ENCODE results near the gene ING1. TPM values are rescaled to one million over a fixed set of nuclear protein-coding genes. Genes with fewer than 3 reads are reported as not detected.

Gene ING1
- total and polyA plus RNA-seq, 2 of the 4 experiments (the other 2 are of a cell fraction) = 9.1 to 13.5 TPM

DNA sequence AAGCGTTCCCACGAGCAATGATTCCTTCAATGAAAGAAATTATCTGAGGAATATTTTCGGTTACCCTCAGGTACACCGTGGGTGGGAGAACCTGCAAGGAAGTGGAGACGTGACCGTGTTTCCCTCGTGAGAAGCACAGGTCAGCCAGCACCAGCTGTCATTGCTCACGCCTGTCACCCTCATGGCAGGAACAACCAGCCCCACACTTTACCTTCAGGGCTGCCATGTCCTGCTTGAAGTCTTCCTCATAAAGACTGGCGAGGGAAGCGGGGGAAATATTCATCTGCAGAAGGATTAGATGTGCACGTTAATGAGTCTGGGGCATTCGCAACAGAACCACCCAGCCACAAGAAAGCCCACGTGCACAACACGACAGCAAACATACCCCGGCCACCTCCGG lies 25.8 kb upstream of the ING1 start (continued):
- TF ChIP-seq, protein P1, sequence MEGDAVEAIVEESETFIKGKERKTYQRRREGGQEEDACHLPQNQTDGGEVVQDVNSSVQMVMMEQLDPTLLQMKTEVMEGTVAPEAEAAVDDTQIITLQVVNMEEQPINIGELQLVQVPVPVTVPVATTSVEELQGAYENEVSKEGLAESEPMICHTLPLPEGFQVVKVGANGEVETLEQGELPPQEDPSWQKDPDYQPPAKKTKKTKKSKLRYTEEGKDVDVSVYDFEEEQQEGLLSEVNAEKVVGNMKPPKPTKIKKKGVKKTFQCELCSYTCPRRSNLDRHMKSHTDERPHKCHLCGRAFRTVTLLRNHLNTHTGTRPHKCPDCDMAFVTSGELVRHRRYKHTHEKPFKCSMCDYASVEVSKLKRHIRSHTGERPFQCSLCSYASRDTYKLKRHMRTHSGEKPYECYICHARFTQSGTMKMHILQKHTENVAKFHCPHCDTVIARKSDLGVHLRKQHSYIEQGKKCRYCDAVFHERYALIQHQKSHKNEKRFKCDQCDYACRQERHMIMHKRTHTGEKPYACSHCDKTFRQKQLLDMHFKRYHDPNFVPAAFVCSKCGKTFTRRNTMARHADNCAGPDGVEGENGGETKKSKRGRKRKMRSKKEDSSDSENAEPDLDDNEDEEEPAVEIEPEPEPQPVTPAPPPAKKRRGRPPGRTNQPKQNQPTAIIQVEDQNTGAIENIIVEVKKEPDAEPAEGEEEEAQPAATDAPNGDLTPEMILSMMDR (conservative IDR thresholded peaks at IDR 0.05; ENCODE audit: low read depth, low read length) = no peak

GRCh38 chr13:110689041-110689440 lies 24.5 kb upstream of the ING1 start:
- H2BK15ac ChIP-seq (ENCODE audit: low read depth, low read length) = no peak overlapping the region
- in situ Hi-C loops (cut with MboI; ENCODE audit: low sequenced_read_pairs) = no loop called here
- CTCF ChIA-PET = interaction anchor here (0.6 kb wide), 1 partner anchor 134 kb away, joined by 5 read pairs; no protein-coding TSS in a partner anchor
- TF ChIP-seq POLR2A (IDR thresholded peaks at IDR 0.05; ENCODE audit: low read depth, low read length) (no peak), RFX5 (IDR thresholded peaks at IDR 0.05; ENCODE audit: low read depth, low read length) (no peak), FOS (IDR thresholded peaks at IDR 0.05; ENCODE audit: low read depth, low read length) (no peak), RCOR1 (IDR thresholded peaks at IDR 0.05; ENCODE audit: insufficient replicate concordance, low read length) (no peak), CHD1 (IDR thresholded peaks at IDR 0.05; ENCODE audit: low read depth, low read length) (no peak), MXI1 (IDR thresholded peaks at IDR 0.05; ENCODE audit: borderline replicate concordance, low read depth, low read length) (no peak), SMC3 (IDR thresholded peaks at IDR 0.05; ENCODE audit: low read depth, low read length) (no peak), CEBPB (IDR thresholded peaks at IDR 0.05; ENCODE audit: low read depth, low read length) (no peak), MAZ (IDR thresholded peaks at IDR 0.05; ENCODE audit: borderline replicate concordance, low read depth, low read length) (no peak), BHLHE40 (IDR thresholded peaks at IDR 0.05; ENCODE audit: low read depth, low read length) (no peak), MAFK (IDR thresholded peaks at IDR 0.05; ENCODE audit: low read depth, low read length) (no peak)
- TF ChIP-seq, protein P1 (conservative IDR thresholded peaks at IDR 0.05; ENCODE audit: low read depth, low read length) = no peak
- TF ChIP-seq, protein P2, sequence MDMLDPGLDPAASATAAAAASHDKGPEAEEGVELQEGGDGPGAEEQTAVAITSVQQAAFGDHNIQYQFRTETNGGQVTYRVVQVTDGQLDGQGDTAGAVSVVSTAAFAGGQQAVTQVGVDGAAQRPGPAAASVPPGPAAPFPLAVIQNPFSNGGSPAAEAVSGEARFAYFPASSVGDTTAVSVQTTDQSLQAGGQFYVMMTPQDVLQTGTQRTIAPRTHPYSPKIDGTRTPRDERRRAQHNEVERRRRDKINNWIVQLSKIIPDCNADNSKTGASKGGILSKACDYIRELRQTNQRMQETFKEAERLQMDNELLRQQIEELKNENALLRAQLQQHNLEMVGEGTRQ (IDR thresholded peaks at IDR 0.05; ENCODE audit: low read depth, low read length) = no peak

More at GRCh38 chr13:110689041-110689440, 24.5 kb upstream of the ING1 start:
- H3K27ac ChIP-seq (ENCODE audit: insufficient read depth, low read length) = no peak overlapping the region
- H3K9me1 ChIP-seq (ENCODE audit: insufficient read depth, low read length) = 0 out of 2 replicates have a peak, but pooled peaks cover 2% of the 10 kb centered on the region
- dilution Hi-C loops (cut with HindIII; ENCODE audit: low sequenced_read_pairs, unreplicated experiment) (no loop called here), intact Hi-C loops (cut with micrococcal nuclease) (no loop called here)
- H3K27me3 ChIP-seq (ENCODE audit: control insufficient read depth, insufficient read depth, low read length) = no peaks in the 10 kb centered on the region
- H3K4me3 ChIP-seq (ENCODE audit: insufficient read depth, low read depth, low read length) = no peak overlapping the region
- H3K56ac ChIP-seq (ENCODE audit: extremely low read depth, insufficient read depth, low read length) = no peak overlapping the region
- H3K4me1 ChIP-seq (ENCODE audit: control insufficient read depth, insufficient read depth, low read length) = peaks cover 3% of the 10 kb centered on the region; the same call in 1 of the 2 replicates
- H2AFZ ChIP-seq (replicated peaks; ENCODE audit: low read length, poor library complexity) = no peak overlapping the region
- H3K9me3 ChIP-seq (ENCODE audit: control insufficient read depth, insufficient read depth, low read length) = no peaks in the 10 kb centered on the region
- no peak overlapping the region for H3K14ac ChIP-seq (replicated peaks; ENCODE audit: low read depth, low read length)
- no peak overlapping the region for H2BK120ac ChIP-seq (ENCODE audit: low read depth, low read length)
- H4K20me1 ChIP-seq (ENCODE audit: insufficient read depth, low read length) = peaks cover 2% of the 10 kb centered on the region
- no peak overlapping the region for H2AK5ac ChIP-seq (ENCODE audit: low read depth, low read length)
- no peak overlapping the region for H3K9ac ChIP-seq (ENCODE audit: low read depth, low read length)
- no peak overlapping the region for H3K23ac ChIP-seq (ENCODE audit: low read depth, low read length)
- H3K79me1 ChIP-seq (ENCODE audit: low read depth in 1 of 2, low read length in 2 of 2) = peaks cover 8 to 22% of the 10 kb centered on the region in 2 experiments
- WGBS, 2 experiments (ENCODE audit: extremely low coverage in 2 of 2, insufficient read length in 1 of 2) = no CpG with 5 or more reads among the region's 9 CpGs
- ATAC-seq (ENCODE audit: low read depth) (no peak), DNase-seq (no peak)
- H3K36me3 ChIP-seq (ENCODE audit: control insufficient read depth, insufficient read depth, low read length) = peaks cover 41% of the 10 kb centered on the region
- H3K18ac ChIP-seq (ENCODE audit: low read depth, low read length) = no peak overlapping the region
- no peak overlapping the region for H2AK9ac ChIP-seq (replicated peaks; ENCODE audit: low read depth, low read length, poor library complexity)
- H3K4ac ChIP-seq (ENCODE audit: low read depth, low read length) = no peak overlapping the region
- POLR2A ChIA-PET (ENCODE audit: unreplicated experiment) = interaction anchor here (0.5 kb wide), 1 partner anchor 28 kb away, joined by 3 read pairs; no protein-coding TSS in a partner anchor
- no peak overlapping the region for H2BK5ac ChIP-seq (ENCODE audit: low read depth, low read length, poor library complexity, severe bottlenecking)
- H4K8ac ChIP-seq (ENCODE audit: low read depth in 2 of 2, low read length in 2 of 2) = no peak overlapping the region
- H3K4me2 ChIP-seq (ENCODE audit: low read depth, low read length) = no peak overlapping the region
- no peak overlapping the region for H2BK20ac ChIP-seq (ENCODE audit: low read depth, low read length)
- H4K5ac ChIP-seq (ENCODE audit: low read depth, low read length) = no peak overlapping the region
- BruUV-seq (replicated peaks) = no TSS peak
- H4K91ac ChIP-seq (ENCODE audit: insufficient read depth, low read depth, low read length) = no peak overlapping the region

All from IMR-90 (cell line).